HG03097 (cell line): ENCODE measurements around the gene PTPRG.

Experiments used
- ATAC-seq: cut with Tn5 transposase; IDR thresholded peaks from one replicate; pipeline ENCODE4 v1.9.1; 2021; ENCODE audit not compliant: unreplicated experiment, low FRiP score

Gene PTPRG

GRCh38 chr3:62151591-62151990 lies 590.2 kb downstream of the PTPRG start:
- no peak for ATAC-seq

GRCh38 chr3:62153231-62153630 lies 591.9 kb downstream of the PTPRG start:
- no peak for ATAC-seq

- no peak for ATAC-seq
Observed at GRCh38 chr3:62154457-62155148, 593.2 kb downstream of the PTPRG start.

- no peak for ATAC-seq
Observed at GRCh38 chr3:62159056-62159708, 597.8 kb downstream of the PTPRG start.

- no peak for ATAC-seq
Observed at GRCh38 chr3:62159709-62160092, 598.3 kb downstream of the PTPRG start.

GRCh38 chr3:62161371-62161770 lies 600.0 kb downstream of the PTPRG start:
- ATAC-seq, result no peak

- ATAC-seq, result no peak
Observed at GRCh38 chr3:62164196-62164595, 602.8 kb downstream of the PTPRG start.

GRCh38 chr3:62164746-62165145 lies 603.4 kb downstream of the PTPRG start:
- ATAC-seq, result no peak

- no peak for ATAC-seq
Observed at GRCh38 chr3:62167566-62168262, 606.3 kb downstream of the PTPRG start.

GRCh38 chr3:62168356-62168755 lies 607.0 kb downstream of the PTPRG start:
- no peak for ATAC-seq

- no peak for ATAC-seq
Observed at GRCh38 chr3:62169906-62170660, 608.7 kb downstream of the PTPRG start.

GRCh38 chr3:62171789-62172188 lies 610.4 kb downstream of the PTPRG start:
- ATAC-seq, result no peak

- ATAC-seq, result no peak
Observed at GRCh38 chr3:62172199-62172598, 610.8 kb downstream of the PTPRG start.

- no peak for ATAC-seq
Observed at GRCh38 chr3:62173939-62174515, 612.7 kb downstream of the PTPRG start.

GRCh38 chr3:62175161-62175560 lies 613.8 kb downstream of the PTPRG start:
- no peak for ATAC-seq

GRCh38 chr3:62178032-62178431 lies 616.7 kb downstream of the PTPRG start:
- no peak for ATAC-seq

- ATAC-seq, result no peak
Observed at GRCh38 chr3:62178739-62179600, 617.6 kb downstream of the PTPRG start.

GRCh38 chr3:62180514-62180913 lies 619.1 kb downstream of the PTPRG start:
- no peak for ATAC-seq

- ATAC-seq, result no peak
Observed at GRCh38 chr3:62183087-62183486, 621.7 kb downstream of the PTPRG start.

- ATAC-seq, result no peak
Observed at GRCh38 chr3:62183969-62184368, 622.6 kb downstream of the PTPRG start.
